GM12865 (cell line): ENCODE data around the gene SDK2.

Experiments used
- DNase-seq: peaks from one replicate; pipeline ENCODE4 v3.0.0; 2010; ENCODE audit warnings: low read depth
- H3K4me3 ChIP-seq: 2 replicates; pipeline ENCODE4 v1.5.1; 2011; ENCODE audit warnings: mild to moderate bottlenecking, low read depth, low read length, control low read depth
- CTCF ChIP-seq: IDR thresholded peaks from 2 replicates; pipeline ENCODE4 v1.5.1; 2011; ENCODE audit warnings: low read length, control low read depth, low read depth, inconsistent platforms; ENCODE audit not compliant: insufficient read depth; ENCODE audit errors: missing control alignments

SDK2 gene

GRCh38 chr17:73548620-73549311 is 95.5 kb downstream of the SDK2 start:
- no peak for DNase-seq
- no peak for TF ChIP-seq CTCF
- H3K4me3 ChIP-seq = no peak overlapping the region

- no peak for DNase-seq
- H3K4me3 ChIP-seq = no peak overlapping the region
- TF ChIP-seq CTCF = no peak
Observed at GRCh38 chr17:73547790-73548189, 96.5 kb downstream of the SDK2 start.

GRCh38 chr17:73546770-73547536 is 97.3 kb downstream of the SDK2 start:
- no peak overlapping the region for H3K4me3 ChIP-seq
- TF ChIP-seq CTCF = no peak
- peak; percentile 38 for DNase-seq

- TF ChIP-seq CTCF = no peak
- H3K4me3 ChIP-seq = no peak overlapping the region
- DNase-seq = no peak
Observed at GRCh38 chr17:73546114-73546513, 98.1 kb downstream of the SDK2 start.

GRCh38 chr17:73545109-73546032 is 98.9 kb downstream of the SDK2 start:
- no peak for DNase-seq
- no peak for TF ChIP-seq CTCF
- no peak overlapping the region for H3K4me3 ChIP-seq

GRCh38 chr17:73544333-73544732 is 99.9 kb downstream of the SDK2 start:
- H3K4me3 ChIP-seq = no peak overlapping the region
- no peak for TF ChIP-seq CTCF
- no peak for DNase-seq
